Lung (tissue), 12 donors: ENCODE results near the gene DHRSX. TPM values are rescaled to one million over a fixed set of nuclear protein-coding genes. Genes with fewer than 3 reads are reported as not detected.
A peak's percentile ranks its signal among the peaks of the same experiment; 100 is the strongest.

Experiments
- ATAC-seq: fragments of 200-7000 bp; cut with Tn5 transposase; one replicate; pipeline ENCODE4 v1.9.1; 2020; ENCODE audit warnings: moderate number of reproducible peaks; ENCODE audit not compliant: insufficient read depth, low FRiP score
- DNase-seq, 3 donors: peaks; one replicate each; pipeline ENCODE4 v3.0.0-alpha.2; 2013 to 2017
- H3K27ac ChIP-seq, 2 donors: one replicate each; pipeline ENCODE4 v1.5.1; 2013; ENCODE audit warnings: mild to moderate bottlenecking in 2 of 2, moderate library complexity in 2 of 2, control low read depth in 1 of 2, inconsistent platforms in 1 of 2, low read depth in 1 of 2, low read length in 1 of 2
- H3K27me3 ChIP-seq, 3 donors: one replicate each; pipeline ENCODE4 v1.5.1; 2013; ENCODE audit warnings: low read length in 2 of 3; ENCODE audit not compliant: control insufficient read depth in 3 of 3, insufficient read depth in 3 of 3
- H3K36me3 ChIP-seq, 4 donors: one replicate each; pipeline ENCODE4 v1.5.1; 2013; ENCODE audit warnings: low read length in 4 of 4, mild to moderate bottlenecking in 1 of 4, moderate library complexity in 1 of 4; ENCODE audit not compliant: control insufficient read depth in 4 of 4, insufficient read depth in 4 of 4
- H3K4me1 ChIP-seq, 5 donors: one replicate each; pipeline ENCODE4 v1.5.1; 2013; ENCODE audit warnings: low read length in 5 of 5, mild to moderate bottlenecking in 2 of 5, moderate library complexity in 1 of 5; ENCODE audit not compliant: control insufficient read depth in 5 of 5, insufficient read depth in 5 of 5
- H3K4me3 ChIP-seq: one replicate; pipeline ENCODE4 v1.5.1; 2013; ENCODE audit warnings: mild to moderate bottlenecking, control low read depth, moderate library complexity
- H3K9ac ChIP-seq, 2 donors: one replicate each; pipeline ENCODE4 v1.5.1; 2013; ENCODE audit warnings: low read length in 2 of 2, control low read depth in 1 of 2; ENCODE audit not compliant: insufficient read depth in 1 of 2
- H3K9me3 ChIP-seq, 4 donors: one replicate each; pipeline ENCODE4 v1.5.1; 2013; ENCODE audit warnings: low read length in 3 of 4, mild to moderate bottlenecking in 1 of 4, moderate library complexity in 1 of 4; ENCODE audit not compliant: control insufficient read depth in 4 of 4, insufficient read depth in 3 of 4
- CTCF ChIP-seq: IDR thresholded peaks from 2 replicates; pipeline ENCODE4 v1.5.1; 2012; ENCODE audit warnings: mild to moderate bottlenecking; ENCODE audit errors: control extremely low read depth, extremely low read depth
- WGBS, 2 donors: extraction: QIAGEN DNeasy Blood & Tissue Kit; methylation state at CpG; one replicate each; pipeline ENCODE4 v1.1.7; 2013; 5-methylcytosine and 5-hydroxymethylcytosine counted together
- polyA plus RNA-seq, 2 donors: library from polyadenylated mRNA; stranded (reverse); fragments of 200-250 nt; gene quantifications; one replicate each; pipeline ENCODE4 v1.2.1, GENCODE V29; 2013
- total RNA-seq, 2 donors: library from RNA; depleted of rRNA in 1 of 2; stranded (reverse); fragments of >200 nt in 1 of 2; gene quantifications; one replicate each; pipeline ENCODE4 v1.2.1, GENCODE V29; 2014 to 2021
- donor health status: control.
- donor health status: control.
- donor health status: Bipolar disorder and iron deficiency.
- donor health status: healthy.
- donor health status: DM: yes; HTN: yes; CAD: no.

The DHRSX gene
- total and polyA plus RNA-seq, 4 donors: 7.0 to 26.3 (median 18.9) TPM

- WGBS, 2 donors: 94 to 97% methylated on average over 14 of the region's 14 CpGs
- Histone ChIP-seq H3K27me3 (no peaks in the 10 kb centered on the region), H3K27ac (no peak overlapping the region), H3K9ac (no peak overlapping the region), H3K9me3 (peaks cover 0 to 12% (median 4%) of the 10 kb centered on the region in 4 donors), H3K4me3 (no peak overlapping the region), H3K4me1 (peaks cover 0 to 4% (median 0%) of the 10 kb centered on the region in 5 donors), H3K36me3 (peaks cover 8 to 13% (median 11%) of the 10 kb centered on the region in 4 donors)
- no peak for ATAC-seq
- DNase-seq: no peak
- TF ChIP-seq CTCF: no peak
These were observed 93.8 kb downstream of the DHRSX start for GRCh38 chrX:2406891-2407518.

- Histone ChIP-seq H3K27ac (no peak overlapping the region), H3K36me3 (peaks cover 8 to 13% (median 12%) of the 10 kb centered on the region in 4 donors), H3K27me3 (no peaks in the 10 kb centered on the region), H3K9ac (no peak overlapping the region), H3K9me3 (peaks cover 0 to 12% (median 4%) of the 10 kb centered on the region in 4 donors), H3K4me1 (peaks cover 0 to 5% (median 0%) of the 10 kb centered on the region in 5 donors), H3K4me3 (no peak overlapping the region)
- DNase-seq (no peak), ATAC-seq (no peak)
- WGBS, 2 donors: 91 to 95% methylated on average over 8 of the region's 8 CpGs
- no peak for TF ChIP-seq CTCF
These were observed 96.0 kb downstream of the DHRSX start for GRCh38 chrX:2404776-2405175.

- peaks cover 0 to 8% (median 2%) of the 10 kb centered on the region in 4 donors for H3K9me3 ChIP-seq
- peaks cover 3 to 8% (median 6%) of the 10 kb centered on the region in 4 donors for H3K36me3 ChIP-seq
- no peak for DNase-seq
- no peak overlapping the region for H3K4me3 ChIP-seq
- WGBS, 2 donors: 84 to 90% methylated on average over 7 of the region's 7 CpGs
- H3K27ac ChIP-seq: peak overlapping the region; percentile 59 to 87
- peaks cover 0 to 5% (median 0%) of the 10 kb centered on the region in 5 donors for H3K4me1 ChIP-seq
- H3K27me3 ChIP-seq: no peaks in the 10 kb centered on the region
- no peak overlapping the region for H3K9ac ChIP-seq
- TF ChIP-seq CTCF: no peak
- no peak for ATAC-seq
These were observed 98.5 kb downstream of the DHRSX start for GRCh38 chrX:2402361-2402690.
